Measurements from ENCODE around the gene LDHAL6A. TPM values are rescaled to one million over a fixed set of nuclear protein-coding genes. Genes with fewer than 3 reads are reported as not detected.

Gene LDHAL6A
- total and polyA plus RNA-seq, 2 of the 13 experiments (the other 11 are each of a cell fraction or from before 2014, with no cell fraction given): not detected

DNA sequence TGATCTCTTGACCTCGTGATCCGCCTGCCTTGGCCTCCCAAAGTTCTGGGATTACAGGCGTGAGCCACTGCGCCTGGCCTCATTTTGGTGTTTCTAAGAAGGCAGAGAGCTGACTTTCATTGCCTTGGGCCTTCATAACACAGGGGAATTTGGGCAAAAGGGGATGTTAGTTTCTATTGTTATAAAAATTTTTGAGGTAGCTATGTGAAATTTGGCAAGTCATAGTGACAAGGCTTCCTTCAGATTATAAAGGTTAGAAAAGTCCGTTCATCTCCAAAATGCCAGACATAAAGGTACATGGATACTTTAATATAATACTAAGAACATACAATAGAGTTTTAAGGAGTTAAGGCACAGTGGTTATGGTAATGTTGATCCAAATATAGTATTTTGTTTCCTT is 26.3 kb upstream of the LDHAL6A start:
- ChIA-PET POLR2A (no interaction called here), CTCF (ENCODE audit: low intra/inter-chr PET ratio, low total read pairs) (no interaction called here)
- H2AFZ ChIP-seq (ENCODE audit: low read length): no peak overlapping the region

More for the DNA sequence above, 26.3 kb upstream of the LDHAL6A start:
- in situ Hi-C loops (cut with HindIII; ENCODE audit: extremely low pct_ligation_motif_present, low pct_unique_long_range_greater_than_20kb): no loop called here
- Histone ChIP-seq H3K27ac (ENCODE audit: extremely low read length, insufficient read depth, low read length) (no peak overlapping the region), H3K36me3 (replicated peaks in 1 of 2; ENCODE audit: control insufficient read depth in 1 of 2, insufficient read depth in 2 of 2, low read length in 2 of 2) (no peaks in the 10 kb centered on the region), H3K4me1 (ENCODE audit: insufficient read depth, low read length) (no peaks in the 10 kb centered on the region), H4K20me1 (ENCODE audit: insufficient read depth, low read length) (no peaks in the 10 kb centered on the region), H3K9me3 (ENCODE audit: low read length) (no peaks in the 10 kb centered on the region), H3K4me3 (replicated peaks in 1 of 3; ENCODE audit: insufficient read depth in 1 of 3, low read depth in 2 of 3, low read length in 3 of 3) (no peak overlapping the region), H3K79me2 (ENCODE audit: insufficient read depth, low read length) (no peaks in the 10 kb centered on the region), H3K9ac (ENCODE audit: insufficient read depth, low read depth, low read length) (no peak overlapping the region), H3K27me3 (ENCODE audit: control insufficient read depth in 1 of 2, insufficient read depth in 2 of 2, low read length in 2 of 2) (no peaks in the 10 kb centered on the region), H3K4me2 (ENCODE audit: low read depth, low read length) (no peak overlapping the region)
- DNase-seq (ENCODE audit: low spot score) (no peak), ATAC-seq (no peak), FAIRE-seq (no peak)
- intact Hi-C loops (cut with micrococcal nuclease; ENCODE audit: unreplicated experiment): no loop called here
- TF ChIP-seq SYNCRIP (IDR thresholded peaks at IDR 0.05; ENCODE audit: insufficient read depth, low read depth, low read length) (no peak), ZNF703 (CRISPR knock-in tag; IDR thresholded peaks at IDR 0.05; ENCODE audit: borderline replicate concordance) (no peak), ATF7 (IDR thresholded peaks at IDR 0.05) (no peak), ATF7 (CRISPR knock-in tag; IDR thresholded peaks at IDR 0.05) (no peak), ELF4 (CRISPR knock-in tag; IDR thresholded peaks at IDR 0.05; ENCODE audit: borderline replicate concordance) (no peak), NR1H2 (CRISPR knock-in tag; IDR thresholded peaks at IDR 0.05; ENCODE audit: borderline replicate concordance, low read depth) (no peak), SP5 (CRISPR knock-in tag; IDR thresholded peaks at IDR 0.05; ENCODE audit: borderline replicate concordance, low read depth) (no peak), ZNF720 (CRISPR knock-in tag; IDR thresholded peaks at IDR 0.05) (no peak), ZC3H13 (CRISPR knock-in tag; IDR thresholded peaks at IDR 0.05) (no peak), ARID2 (CRISPR knock-in tag; IDR thresholded peaks at IDR 0.05; ENCODE audit: borderline replicate concordance) (no peak), MYC (CRISPR knock-in tag; IDR thresholded peaks at IDR 0.05; ENCODE audit: borderline replicate concordance) (no peak), KDM3A (CRISPR knock-in tag; IDR thresholded peaks at IDR 0.05; ENCODE audit: low read depth) (no peak), ZNF558 (CRISPR knock-in tag; IDR thresholded peaks at IDR 0.05; ENCODE audit: borderline replicate concordance) (no peak)
- TF ChIP-seq, protein P1, sequence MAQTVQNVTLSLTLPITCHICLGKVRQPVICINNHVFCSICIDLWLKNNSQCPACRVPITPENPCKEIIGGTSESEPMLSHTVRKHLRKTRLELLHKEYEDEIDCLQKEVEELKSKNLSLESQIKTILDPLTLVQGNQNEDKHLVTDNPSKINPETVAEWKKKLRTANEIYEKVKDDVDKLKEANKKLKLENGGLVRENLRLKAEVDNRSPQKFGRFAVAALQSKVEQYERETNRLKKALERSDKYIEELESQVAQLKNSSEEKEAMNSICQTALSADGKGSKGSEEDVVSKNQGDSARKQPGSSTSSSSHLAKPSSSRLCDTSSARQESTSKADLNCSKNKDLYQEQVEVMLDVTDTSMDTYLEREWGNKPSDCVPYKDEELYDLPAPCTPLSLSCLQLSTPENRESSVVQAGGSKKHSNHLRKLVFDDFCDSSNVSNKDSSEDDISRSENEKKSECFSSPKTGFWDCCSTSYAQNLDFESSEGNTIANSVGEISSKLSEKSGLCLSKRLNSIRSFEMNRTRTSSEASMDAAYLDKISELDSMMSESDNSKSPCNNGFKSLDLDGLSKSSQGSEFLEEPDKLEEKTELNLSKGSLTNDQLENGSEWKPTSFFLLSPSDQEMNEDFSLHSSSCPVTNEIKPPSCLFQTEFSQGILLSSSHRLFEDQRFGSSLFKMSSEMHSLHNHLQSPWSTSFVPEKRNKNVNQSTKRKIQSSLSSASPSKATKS (CRISPR knock-in tag; IDR thresholded peaks at IDR 0.05): no peak
- 58% methylated on average over 5 of the region's 5 CpGs for WGBS (ENCODE audit: low lambda C conversion rate)
- BruUV-seq (replicated peaks): no TSS peak

Data from HepG2 (cell line).